ENCODE data around the gene COL27A1.

- TF ChIP-seq CTCF (IDR thresholded peaks at IDR 0.05; ENCODE audit: insufficient read depth, low read length), result no peak
- TF ChIP-seq POLR2AphosphoS5 (IDR thresholded peaks at IDR 0.05; ENCODE audit: low read depth), result no peak
- no peak for TF ChIP-seq REST (IDR thresholded peaks at IDR 0.05; ENCODE audit: insufficient replicate concordance, low read depth)
- no peak for TF ChIP-seq GABPA (IDR thresholded peaks at IDR 0.05; ENCODE audit: low read depth)
These were observed 48.2 kb downstream of the COL27A1 start for GRCh38 chr9:114203410-114204140.
